ENCODE measurements around the gene LYPD6B.

LYPD6B gene

DNA sequence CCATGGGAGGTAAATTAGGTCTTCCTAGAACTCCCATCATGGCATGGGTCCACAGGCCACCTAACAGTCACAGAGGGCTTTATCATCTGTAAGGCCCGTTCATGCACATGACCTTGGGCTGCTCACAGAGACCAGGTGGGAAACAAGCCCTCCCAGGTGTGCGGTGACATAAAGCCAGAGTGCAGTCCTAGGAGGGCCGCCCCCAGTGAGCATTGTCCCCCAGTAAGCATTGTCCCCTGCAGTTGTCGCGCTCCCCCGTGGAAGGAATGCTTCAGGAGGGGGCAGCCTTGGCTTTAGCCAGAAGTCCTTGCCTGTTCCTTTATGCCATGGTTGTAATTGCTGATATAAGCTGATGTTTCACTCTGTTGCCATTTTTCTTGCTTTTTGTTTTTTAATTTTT, 41.7 kb upstream of the LYPD6B start:
- DNase-seq (ENCODE audit: low read depth) = no peak
- TF ChIP-seq, protein P1, sequence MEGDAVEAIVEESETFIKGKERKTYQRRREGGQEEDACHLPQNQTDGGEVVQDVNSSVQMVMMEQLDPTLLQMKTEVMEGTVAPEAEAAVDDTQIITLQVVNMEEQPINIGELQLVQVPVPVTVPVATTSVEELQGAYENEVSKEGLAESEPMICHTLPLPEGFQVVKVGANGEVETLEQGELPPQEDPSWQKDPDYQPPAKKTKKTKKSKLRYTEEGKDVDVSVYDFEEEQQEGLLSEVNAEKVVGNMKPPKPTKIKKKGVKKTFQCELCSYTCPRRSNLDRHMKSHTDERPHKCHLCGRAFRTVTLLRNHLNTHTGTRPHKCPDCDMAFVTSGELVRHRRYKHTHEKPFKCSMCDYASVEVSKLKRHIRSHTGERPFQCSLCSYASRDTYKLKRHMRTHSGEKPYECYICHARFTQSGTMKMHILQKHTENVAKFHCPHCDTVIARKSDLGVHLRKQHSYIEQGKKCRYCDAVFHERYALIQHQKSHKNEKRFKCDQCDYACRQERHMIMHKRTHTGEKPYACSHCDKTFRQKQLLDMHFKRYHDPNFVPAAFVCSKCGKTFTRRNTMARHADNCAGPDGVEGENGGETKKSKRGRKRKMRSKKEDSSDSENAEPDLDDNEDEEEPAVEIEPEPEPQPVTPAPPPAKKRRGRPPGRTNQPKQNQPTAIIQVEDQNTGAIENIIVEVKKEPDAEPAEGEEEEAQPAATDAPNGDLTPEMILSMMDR (conservative IDR thresholded peaks at IDR 0.05; ENCODE audit: control insufficient read depth, insufficient read depth, low read depth, low read length) = no peak
- no peak overlapping the region for H3K4me3 ChIP-seq (ENCODE audit: control insufficient read depth, low read depth, low read length)

DNA sequence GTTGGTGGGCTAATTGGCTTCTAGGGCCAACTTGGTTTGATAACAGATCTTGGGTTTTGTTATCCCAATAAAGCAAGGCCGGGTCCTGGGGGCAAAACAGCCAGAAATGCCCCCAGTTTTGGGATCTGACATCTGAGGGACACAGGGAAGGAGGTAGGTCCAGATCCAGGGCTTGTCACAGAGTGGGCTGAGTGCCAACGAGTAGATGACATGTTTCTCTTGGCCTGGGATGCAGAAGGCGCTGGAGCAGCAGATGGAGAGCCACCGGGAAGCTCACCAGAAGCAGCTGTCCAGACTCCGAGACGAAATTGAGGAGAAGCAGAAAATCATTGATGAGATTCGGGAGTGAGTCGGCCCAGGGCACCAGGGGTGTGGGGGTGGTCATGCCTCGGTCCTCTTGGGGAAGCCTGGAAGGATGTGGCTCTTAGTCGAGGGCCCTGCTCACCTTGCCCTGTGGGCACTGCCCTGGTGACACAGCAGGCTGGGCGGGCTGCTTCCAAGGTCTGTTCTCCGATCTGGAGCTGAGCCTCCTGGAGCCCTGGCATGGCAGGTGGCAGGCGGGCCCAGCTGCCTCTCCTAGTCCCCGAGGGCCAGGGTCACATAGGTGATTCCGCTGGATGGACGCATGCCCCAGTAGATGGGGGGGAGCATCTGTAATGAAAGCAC, 40.2 kb upstream of the LYPD6B start:
- no peak overlapping the region for H3K4me3 ChIP-seq (ENCODE audit: control insufficient read depth, low read depth, low read length)
- no peak for DNase-seq (ENCODE audit: low read depth)
- TF ChIP-seq, protein P1 (conservative IDR thresholded peaks at IDR 0.05; ENCODE audit: control insufficient read depth, insufficient read depth, low read depth, low read length) = no peak

DNA sequence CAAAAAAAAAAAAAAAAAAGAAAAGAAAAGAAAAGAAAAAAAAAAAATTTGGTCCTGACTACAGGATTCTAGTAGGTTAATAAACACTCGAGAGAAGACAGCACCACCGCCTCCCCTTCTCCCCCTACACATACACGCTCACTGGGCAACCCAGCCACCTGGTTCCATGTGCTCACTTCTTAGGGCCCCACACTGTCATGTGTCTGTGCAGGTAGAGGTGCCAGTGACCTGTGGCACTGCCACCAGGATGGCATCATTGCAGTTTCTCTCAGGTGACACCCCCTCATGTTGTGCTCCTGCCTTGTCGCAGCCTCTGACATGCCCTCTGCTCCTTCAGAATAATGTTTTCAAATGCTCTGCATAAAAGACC, 39.7 kb upstream of the LYPD6B start:
- H3K4me3 ChIP-seq (ENCODE audit: control insufficient read depth, low read depth, low read length) = no peak overlapping the region
- TF ChIP-seq, protein P1 (conservative IDR thresholded peaks at IDR 0.05; ENCODE audit: control insufficient read depth, insufficient read depth, low read depth, low read length) = no peak
- DNase-seq (ENCODE audit: low read depth) = no peak

DNA sequence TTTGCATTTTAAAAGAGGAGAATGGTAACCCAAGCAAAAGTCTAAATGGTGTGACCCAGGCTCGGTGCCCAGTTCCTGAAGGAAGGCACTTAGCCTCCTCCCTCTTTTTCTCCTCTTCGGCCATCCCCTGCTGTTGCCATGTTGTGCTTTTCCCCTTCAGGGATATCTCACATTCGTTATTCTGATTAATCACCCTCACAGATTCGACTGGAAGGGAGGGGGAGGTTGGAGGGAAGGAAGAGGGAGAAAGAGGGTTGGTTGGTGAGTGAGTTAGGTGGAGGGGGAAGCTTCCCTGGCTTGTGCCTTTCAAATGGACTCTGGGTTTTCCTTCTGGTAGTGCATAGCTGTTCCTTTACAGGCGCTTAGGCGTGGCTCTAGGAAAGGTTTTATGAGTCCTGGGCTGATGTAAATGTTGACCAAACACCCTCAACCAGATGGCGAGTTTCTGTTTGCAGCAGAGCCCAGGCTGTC, 39.0 kb upstream of the LYPD6B start:
- no peak overlapping the region for H3K4me3 ChIP-seq (ENCODE audit: control insufficient read depth, low read depth, low read length)
- no peak for DNase-seq (ENCODE audit: low read depth)
- TF ChIP-seq, protein P1 (conservative IDR thresholded peaks at IDR 0.05; ENCODE audit: control insufficient read depth, insufficient read depth, low read depth, low read length) = no peak

DNA sequence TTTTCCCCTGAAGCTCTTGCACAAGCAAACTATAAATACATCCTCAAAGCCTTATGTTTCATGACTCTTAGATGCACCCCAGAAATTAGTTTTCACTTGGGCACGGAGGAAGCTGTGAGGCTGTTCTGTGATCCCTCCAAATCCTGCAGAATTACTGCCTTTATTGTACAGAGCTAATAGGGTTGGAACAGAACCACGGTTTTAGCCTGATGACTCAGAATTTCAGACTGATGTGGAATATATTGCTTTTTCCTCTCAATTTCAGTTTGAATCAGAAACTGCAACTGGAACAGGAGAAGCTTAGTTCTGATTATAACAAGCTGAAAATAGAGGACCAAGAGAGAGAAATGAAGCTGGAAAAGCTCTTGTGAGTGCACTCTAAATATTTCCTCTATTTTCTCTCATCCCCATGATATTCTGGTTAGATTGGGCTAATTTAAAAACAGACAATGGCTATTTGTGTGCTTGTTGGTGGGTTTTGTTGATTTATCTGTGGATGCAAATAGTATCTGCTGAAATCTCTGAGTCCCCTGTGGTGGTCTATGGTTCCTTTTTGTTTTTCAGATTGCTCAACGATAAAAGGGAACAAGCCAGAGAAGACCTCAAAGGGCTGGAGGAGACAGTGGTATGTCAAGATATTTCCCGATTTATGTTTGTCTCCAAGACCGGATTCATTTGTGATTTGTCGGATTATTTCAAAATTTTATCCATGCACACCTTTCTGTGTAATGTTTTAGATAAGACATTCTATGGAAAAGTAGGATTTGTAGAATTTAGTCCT, 38.2 kb upstream of the LYPD6B start:
- TF ChIP-seq, protein P1 (conservative IDR thresholded peaks at IDR 0.05; ENCODE audit: control insufficient read depth, insufficient read depth, low read depth, low read length) = no peak
- peak; percentile 8 for DNase-seq (ENCODE audit: low read depth)
- no peak overlapping the region for H3K4me3 ChIP-seq (ENCODE audit: control insufficient read depth, low read depth, low read length)

DNA sequence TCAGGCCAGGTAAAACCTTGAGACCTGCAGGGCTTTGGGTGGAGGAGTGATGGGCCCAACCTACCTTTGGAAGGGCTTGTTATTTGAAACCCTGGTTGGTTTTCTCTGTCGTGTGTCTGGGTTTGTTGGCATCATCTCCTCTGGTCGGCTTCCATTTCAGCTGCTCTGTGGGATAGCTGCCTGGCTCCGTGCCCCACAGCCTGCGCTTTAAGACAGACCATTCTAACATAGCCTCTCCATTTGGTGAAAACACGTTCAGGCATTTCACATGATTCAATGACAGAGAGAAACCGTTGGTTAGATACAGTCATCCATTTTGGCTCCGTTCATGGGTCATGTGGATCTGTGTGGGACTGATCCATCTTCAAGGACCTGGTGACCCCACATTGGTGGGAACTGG, 37.0 kb upstream of the LYPD6B start:
- peak; percentile 7 for DNase-seq (ENCODE audit: low read depth)
- TF ChIP-seq, protein P1 (conservative IDR thresholded peaks at IDR 0.05; ENCODE audit: control insufficient read depth, insufficient read depth, low read depth, low read length) = no peak
- H3K4me3 ChIP-seq (ENCODE audit: control insufficient read depth, low read depth, low read length) = no peak overlapping the region
